Ishikawa (cell line): ENCODE results near the gene TBCD.

Experiments used
- CEBPB ChIP-seq: IDR thresholded peaks from 2 replicates; pipeline ENCODE4 v1.6.1; 2012
- CREB1 ChIP-seq: IDR thresholded peaks from 2 replicates; pipeline ENCODE4 v1.6.1; 2012; ENCODE audit warnings: low read depth
- EGR1 ChIP-seq: IDR thresholded peaks from 2 replicates; pipeline ENCODE4 v1.6.1; 2012
- EP300 ChIP-seq: IDR thresholded peaks from 2 replicates; pipeline ENCODE4 v1.6.1; 2012; ENCODE audit warnings: borderline replicate concordance
- FOXM1 ChIP-seq: IDR thresholded peaks from 2 replicates; pipeline ENCODE4 v1.6.1; 2012; ENCODE audit warnings: low read depth, borderline replicate concordance
- MAX ChIP-seq: IDR thresholded peaks from 2 replicates; pipeline ENCODE4 v1.6.1; 2012
- NFIC ChIP-seq: IDR thresholded peaks from 2 replicates; pipeline ENCODE4 v1.6.1; 2012
- RAD21 ChIP-seq: IDR thresholded peaks from 2 replicates; pipeline ENCODE4 v1.6.1; 2012; ENCODE audit warnings: low read depth
- REST ChIP-seq: IDR thresholded peaks from 2 replicates; pipeline ENCODE4 v1.6.1; 2012; ENCODE audit warnings: low read depth, mild to moderate bottlenecking
- TAF1 ChIP-seq: IDR thresholded peaks from 2 replicates; pipeline ENCODE4 v1.6.1; 2012; ENCODE audit warnings: low read depth, mild to moderate bottlenecking
- TCF12 ChIP-seq: IDR thresholded peaks from 2 replicates; pipeline ENCODE4 v1.6.1; 2012; ENCODE audit warnings: low read depth
- TEAD4 ChIP-seq: IDR thresholded peaks from 2 replicates; pipeline ENCODE4 v1.6.1; 2012
- USF1 ChIP-seq: IDR thresholded peaks from 2 replicates; pipeline ENCODE4 v1.6.1; 2012
- YY1 ChIP-seq: IDR thresholded peaks from 2 replicates; pipeline ENCODE4 v1.6.1; 2012; ENCODE audit warnings: low read depth
- ZBTB7A ChIP-seq: IDR thresholded peaks from 2 replicates; pipeline ENCODE4 v1.6.1; 2012; ENCODE audit warnings: low read depth

TBCD gene

GRCh38 chr17:82803606-82804005 is 51.7 kb downstream of the TBCD start:
- TF ChIP-seq USF1 (no peak), CEBPB (no peak), RAD21 (no peak), CREB1 (no peak), EP300 (no peak)

GRCh38 chr17:82804442-82805191 is 52.8 kb downstream of the TBCD start:
- no peak for TF ChIP-seq TEAD4
- no peak for TF ChIP-seq FOXM1
- TF ChIP-seq YY1: no peak
- no peak for TF ChIP-seq EP300
- TF ChIP-seq MAX: no peak
- TF ChIP-seq RAD21: no peak
- no peak for TF ChIP-seq REST
- no peak for TF ChIP-seq USF1
- TF ChIP-seq CEBPB: no peak
- TF ChIP-seq CREB1: no peak
- TF ChIP-seq EGR1: no peak
- TF ChIP-seq ZBTB7A: no peak

- TF ChIP-seq ZBTB7A (no peak), FOXM1 (no peak), MAX (no peak), USF1 (no peak), RAD21 (no peak), YY1 (no peak), TAF1 (no peak), TCF12 (no peak), CEBPB (no peak), TEAD4 (no peak), CREB1 (no peak), REST (no peak), EP300 (no peak)
Measured at GRCh38 chr17:82805254-82805653, 53.4 kb downstream of the TBCD start.

GRCh38 chr17:82805823-82806222 is 54.0 kb downstream of the TBCD start:
- TF ChIP-seq MAX (no peak), RAD21 (no peak), TEAD4 (no peak), TCF12 (no peak), CEBPB (no peak), EGR1 (no peak), NFIC (no peak), FOXM1 (no peak), ZBTB7A (no peak), USF1 (no peak), YY1 (no peak), REST (no peak), CREB1 (no peak)
